ENCODE results near the gene MAGED2.
"Not testable (repeated sequence)": the region's sequence is repeated elsewhere in the genome, so short reads cannot be mapped to it uniquely, and the experiment has no call there.

The MAGED2 gene, protein sequence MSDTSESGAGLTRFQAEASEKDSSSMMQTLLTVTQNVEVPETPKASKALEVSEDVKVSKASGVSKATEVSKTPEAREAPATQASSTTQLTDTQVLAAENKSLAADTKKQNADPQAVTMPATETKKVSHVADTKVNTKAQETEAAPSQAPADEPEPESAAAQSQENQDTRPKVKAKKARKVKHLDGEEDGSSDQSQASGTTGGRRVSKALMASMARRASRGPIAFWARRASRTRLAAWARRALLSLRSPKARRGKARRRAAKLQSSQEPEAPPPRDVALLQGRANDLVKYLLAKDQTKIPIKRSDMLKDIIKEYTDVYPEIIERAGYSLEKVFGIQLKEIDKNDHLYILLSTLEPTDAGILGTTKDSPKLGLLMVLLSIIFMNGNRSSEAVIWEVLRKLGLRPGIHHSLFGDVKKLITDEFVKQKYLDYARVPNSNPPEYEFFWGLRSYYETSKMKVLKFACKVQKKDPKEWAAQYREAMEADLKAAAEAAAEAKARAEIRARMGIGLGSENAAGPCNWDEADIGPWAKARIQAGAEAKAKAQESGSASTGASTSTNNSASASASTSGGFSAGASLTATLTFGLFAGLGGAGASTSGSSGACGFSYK

GRCh38 chrX:54807524-54808108 is at the start of gene MAGED2:
Gene MAGED2, plus strand, starts transcription at chrX:54807745. Its CDS starts 1,587 bp downstream, at chrX:54809332.
- peak within 1 kb of the TSS; percentile 45 for H3K9ac ChIP-seq (ENCODE audit: insufficient read length)
- no peak for TF ChIP-seq EZH2 (IDR thresholded peaks at IDR 0.05)
- TF ChIP-seq POLR2AphosphoS5 (IDR thresholded peaks at IDR 0.05; ENCODE audit: borderline replicate concordance, low read depth, low read length): peak; percentile 65
- TF ChIP-seq FOXP2 (optimal IDR thresholded peaks at IDR 0.05; ENCODE audit: control extremely low read depth, extremely low read length, insufficient read depth): no peak
- peaks cover 29% of the 10 kb centered on the region; the same call in 1 of the 2 replicates for H3K36me3 ChIP-seq (ENCODE audit: insufficient read depth, low read length)
- H3K4me3 ChIP-seq: peak within 1 kb of the TSS; percentile 72
- no peak for DNase-seq (ENCODE audit: low read depth, low spot score)
- H3K27ac ChIP-seq: peak within 1 kb of the TSS; percentile 18
- no peaks in the 10 kb centered on the region for H3K9me3 ChIP-seq (ENCODE audit: low read depth, low read length)

DNA sequence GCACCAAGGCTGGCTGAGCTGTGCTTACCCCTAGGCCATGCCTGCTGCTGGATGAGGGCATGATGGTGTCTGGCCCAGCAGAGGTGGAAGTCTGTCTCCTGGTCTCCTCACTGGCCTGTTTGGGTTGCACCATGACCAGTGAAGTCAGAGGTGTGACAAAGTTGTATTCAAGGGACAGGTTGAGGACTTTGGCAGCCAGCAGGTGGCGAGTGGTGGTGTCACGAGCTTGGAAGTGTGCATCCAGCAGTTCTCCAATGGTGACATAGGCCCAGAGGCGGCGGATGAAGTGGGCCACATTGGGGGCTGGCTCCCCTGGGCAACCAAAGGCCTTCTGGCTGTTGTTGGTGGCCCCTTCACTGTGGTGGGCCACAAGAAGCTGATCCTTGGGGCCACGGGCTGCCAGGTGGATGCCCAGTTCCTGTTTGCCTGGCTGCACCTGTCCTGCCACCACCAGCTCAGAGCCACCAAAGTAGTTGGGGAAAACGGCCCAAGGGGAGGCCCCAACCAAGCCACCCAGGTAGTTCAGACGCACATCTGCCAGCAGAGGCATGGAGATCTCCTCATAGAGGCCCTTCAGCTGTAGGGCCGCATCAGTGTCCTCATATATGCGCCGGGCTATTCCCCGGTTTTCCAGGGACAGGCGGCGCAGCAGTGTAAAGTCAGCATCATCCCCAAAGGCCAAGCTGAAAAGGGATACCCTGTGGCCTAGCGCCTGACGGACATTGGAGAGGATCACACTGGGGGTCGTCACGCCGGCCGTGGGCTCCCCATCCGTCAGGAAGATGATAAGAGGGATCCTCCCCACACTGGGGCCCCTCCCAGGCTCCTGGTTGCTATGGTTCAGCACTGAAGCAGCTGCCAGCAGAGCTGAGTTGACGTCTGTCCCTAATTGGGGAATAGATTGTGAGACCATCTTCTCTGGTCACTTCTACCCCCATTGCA is 49.2 kb upstream of the MAGED2 start:
- DNase-seq (ENCODE audit: low read depth, low spot score): no peak
- Histone ChIP-seq H3K4me3 (no peak overlapping the region), H3K27ac (no peak overlapping the region), H3K36me3 (ENCODE audit: insufficient read depth, low read length) (no peaks in the 10 kb centered on the region), H3K9ac (ENCODE audit: insufficient read length) (no peak overlapping the region), H3K9me3 (ENCODE audit: low read depth, low read length) (no peaks in the 10 kb centered on the region)
- TF ChIP-seq POLR2AphosphoS5 (IDR thresholded peaks at IDR 0.05; ENCODE audit: borderline replicate concordance, low read depth, low read length): no peak
- TF ChIP-seq EZH2 (IDR thresholded peaks at IDR 0.05): no peak
- TF ChIP-seq FOXP2 (optimal IDR thresholded peaks at IDR 0.05; ENCODE audit: control extremely low read depth, extremely low read length, insufficient read depth): no peak

- not testable (repeated sequence) for DNase-seq (ENCODE audit: low read depth, low spot score); H3K9me3 ChIP-seq (ENCODE audit: low read depth, low read length); H3K9ac ChIP-seq (ENCODE audit: insufficient read length); H3K36me3 ChIP-seq (ENCODE audit: insufficient read depth, low read length)
- Histone ChIP-seq H3K27ac (peak overlapping the region; percentile 90), H3K4me3 (peak overlapping the region; percentile 51)
Observed at GRCh38 chrX:54774391-54775094, 33.0 kb upstream of the MAGED2 start.

GRCh38 chrX:54776061-54776460 is 31.5 kb upstream of the MAGED2 start:
- H3K36me3 ChIP-seq (ENCODE audit: insufficient read depth, low read length): no peaks in the 10 kb centered on the region
- no peak overlapping the region for H3K9ac ChIP-seq (ENCODE audit: insufficient read length)
- DNase-seq (ENCODE audit: low read depth, low spot score): no peak
- no peak overlapping the region for H3K27ac ChIP-seq
- no peak for TF ChIP-seq FOXP2 (optimal IDR thresholded peaks at IDR 0.05; ENCODE audit: control extremely low read depth, extremely low read length, insufficient read depth)
- TF ChIP-seq EZH2 (IDR thresholded peaks at IDR 0.05): no peak
- no peak for TF ChIP-seq POLR2AphosphoS5 (IDR thresholded peaks at IDR 0.05; ENCODE audit: borderline replicate concordance, low read depth, low read length)
- H3K4me3 ChIP-seq: no peak overlapping the region
- no peaks in the 10 kb centered on the region for H3K9me3 ChIP-seq (ENCODE audit: low read depth, low read length)

GRCh38 chrX:54776987-54777672 is 30.4 kb upstream of the MAGED2 start:
- TF ChIP-seq FOXP2 (optimal IDR thresholded peaks at IDR 0.05; ENCODE audit: control extremely low read depth, extremely low read length, insufficient read depth) (no peak), EZH2 (IDR thresholded peaks at IDR 0.05) (no peak), POLR2AphosphoS5 (IDR thresholded peaks at IDR 0.05; ENCODE audit: borderline replicate concordance, low read depth, low read length) (no peak)
- Histone ChIP-seq H3K9me3 (ENCODE audit: low read depth, low read length) (no peaks in the 10 kb centered on the region), H3K9ac (ENCODE audit: insufficient read length) (no peak overlapping the region), H3K4me3 (no peak overlapping the region), H3K27ac (no peak overlapping the region), H3K36me3 (ENCODE audit: insufficient read depth, low read length) (no peaks in the 10 kb centered on the region)
- DNase-seq (ENCODE audit: low read depth, low spot score): no peak

DNA sequence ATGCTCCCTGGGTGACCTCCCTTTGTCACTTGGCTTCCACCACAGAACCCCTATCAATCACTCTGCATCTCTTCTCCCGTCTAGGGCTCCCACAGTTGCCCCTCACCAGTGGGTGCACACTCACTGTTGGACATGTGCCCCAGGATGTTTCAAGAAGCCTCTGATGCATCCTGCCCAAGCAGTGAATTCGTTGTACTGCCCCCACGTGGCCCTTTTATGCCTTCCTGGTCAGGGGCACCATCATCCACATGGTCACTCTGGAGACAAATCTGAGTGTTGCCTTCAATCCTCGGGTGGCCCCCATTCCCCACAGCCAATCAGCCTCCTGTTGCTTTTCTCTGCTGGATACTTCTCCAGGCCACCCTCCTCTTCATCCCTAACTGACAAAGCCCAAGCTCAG is 21.6 kb upstream of the MAGED2 start:
- DNase-seq (ENCODE audit: low read depth, low spot score): no peak
- no peaks in the 10 kb centered on the region for H3K9me3 ChIP-seq (ENCODE audit: low read depth, low read length)
- TF ChIP-seq POLR2AphosphoS5 (IDR thresholded peaks at IDR 0.05; ENCODE audit: borderline replicate concordance, low read depth, low read length): no peak

DNA sequence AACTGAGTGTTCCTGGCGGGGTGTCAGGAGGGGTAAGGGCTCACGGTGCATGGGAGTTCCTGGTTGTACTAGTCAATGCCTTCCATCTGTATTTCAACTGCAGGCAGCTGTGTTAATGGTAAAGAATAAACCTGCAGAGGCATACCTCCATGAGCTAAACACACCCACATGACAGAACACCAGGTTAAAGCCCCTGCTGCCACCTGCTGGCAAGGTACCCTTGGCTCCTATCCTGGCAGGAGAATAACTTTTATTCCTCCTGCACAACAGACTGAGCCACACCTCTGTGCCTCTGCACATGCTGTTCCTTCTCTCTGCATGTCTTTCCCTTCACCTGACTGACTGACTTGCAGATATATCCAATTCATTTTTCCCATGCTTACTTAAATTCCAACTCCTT is 20.6 kb upstream of the MAGED2 start:
- Histone ChIP-seq H3K4me3 (no peak overlapping the region), H3K9me3 (ENCODE audit: low read depth, low read length) (no peaks in the 10 kb centered on the region), H3K9ac (ENCODE audit: insufficient read length) (no peak overlapping the region), H3K27ac (no peak overlapping the region), H3K36me3 (ENCODE audit: insufficient read depth, low read length) (no peaks in the 10 kb centered on the region)
- no peak for DNase-seq (ENCODE audit: low read depth, low spot score)
- no peak for TF ChIP-seq POLR2AphosphoS5 (IDR thresholded peaks at IDR 0.05; ENCODE audit: borderline replicate concordance, low read depth, low read length)
- no peak for TF ChIP-seq FOXP2 (optimal IDR thresholded peaks at IDR 0.05; ENCODE audit: control extremely low read depth, extremely low read length, insufficient read depth)
- TF ChIP-seq EZH2 (IDR thresholded peaks at IDR 0.05): no peak

More for the DNA sequence above, 21.6 kb upstream of the MAGED2 start:
- no peak overlapping the region for H3K27ac ChIP-seq
- no peak overlapping the region for H3K4me3 ChIP-seq
- no peak overlapping the region for H3K9ac ChIP-seq (ENCODE audit: insufficient read length)
- no peaks in the 10 kb centered on the region for H3K36me3 ChIP-seq (ENCODE audit: insufficient read depth, low read length)
